Hepatocyte (in vitro differentiated cells): ENCODE results near the gene LTB4R2.

ENCODE experiments used
- CTCF ChIP-seq: fragments of 200-600 bp; sonication (generic); IDR thresholded peaks from 2 replicates; pipeline ENCODE4 v1.5.1; 2016; ENCODE audit warnings: antibody characterized with exemption, mild to moderate bottlenecking; ENCODE audit not compliant: poor library complexity
- EZH2 ChIP-seq: fragments of 200-600 bp; sonication (generic); IDR thresholded peaks from 2 replicates; pipeline ENCODE4 v1.6.1; 2016; ENCODE audit warnings: antibody characterized with exemption, mild to moderate bottlenecking, borderline replicate concordance

- TF ChIP-seq EZH2: no peak
- no peak for TF ChIP-seq CTCF
Observed at GRCh38 chr14:24284501-24285035, 25.4 kb upstream of the LTB4R2 start.
